HG02759 (cell line): Measurements from ENCODE around the gene GRM4.

Experiments used
- ATAC-seq: cut with Tn5 transposase; IDR thresholded peaks from one replicate; pipeline ENCODE4 v1.9.1; 2021; ENCODE audit warnings: mild to moderate bottlenecking, moderate library complexity; ENCODE audit not compliant: unreplicated experiment

Gene GRM4

DNA sequence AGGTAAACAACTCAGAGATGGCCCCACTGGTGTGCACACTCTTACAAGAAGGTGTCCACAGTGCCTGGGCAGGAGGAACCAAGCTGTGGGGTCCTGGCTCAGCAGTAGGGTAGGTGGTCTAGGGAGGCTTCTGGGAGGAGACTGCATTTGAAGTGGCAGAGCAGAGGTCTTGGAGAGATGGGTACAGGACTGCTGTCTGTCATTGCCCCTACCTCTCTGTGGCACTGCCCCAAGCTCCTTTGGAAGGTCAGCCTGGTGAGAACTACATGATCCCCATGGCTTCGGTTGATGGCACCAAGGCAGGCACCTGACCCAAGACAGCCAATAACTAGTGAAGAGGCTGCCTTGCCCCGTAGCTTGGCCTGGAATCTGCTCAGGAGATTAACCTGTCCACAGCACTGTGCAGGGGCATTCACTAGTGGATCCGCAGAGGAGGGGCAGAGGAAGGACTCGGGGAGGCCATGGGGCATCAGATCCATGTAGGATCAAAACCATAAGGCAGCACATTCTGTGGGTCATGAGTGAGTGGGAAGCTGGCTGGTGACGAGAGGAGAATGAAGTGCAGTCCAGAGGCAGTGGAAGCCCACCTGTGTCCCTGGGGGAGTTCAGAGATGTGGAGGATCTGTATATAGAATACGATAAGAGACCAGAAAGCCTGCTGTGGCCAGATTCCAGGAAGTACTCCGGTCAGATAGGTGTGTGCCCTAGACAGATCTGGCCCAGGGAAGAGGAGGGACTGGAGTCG, 162.0 kb downstream of the GRM4 start:
- no peak for ATAC-seq

- no peak for ATAC-seq
Measured at GRCh38 chr6:33983109-33983716, 162.7 kb downstream of the GRM4 start.

- no peak for ATAC-seq
Measured at GRCh38 chr6:33981861-33982260, 164.0 kb downstream of the GRM4 start.

DNA sequence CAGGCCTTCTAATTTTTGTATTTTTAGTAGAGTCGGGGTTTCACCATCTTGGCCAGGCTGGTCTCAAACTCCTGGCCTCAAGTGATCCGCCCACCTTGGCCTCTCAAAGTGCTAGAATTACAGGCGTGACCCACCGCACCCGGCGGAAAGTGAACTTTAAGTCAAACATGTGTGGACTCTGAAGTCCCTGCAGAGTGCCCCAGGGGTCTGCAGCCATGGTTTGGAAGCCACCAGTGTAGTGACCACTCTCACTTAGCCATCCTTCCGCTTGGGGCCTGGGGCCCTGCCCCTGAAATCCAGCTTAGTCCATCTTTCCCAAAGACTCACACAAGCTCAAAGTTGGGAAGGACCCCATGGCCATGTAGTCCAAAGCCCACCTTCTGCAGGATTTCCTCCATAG, 164.5 kb downstream of the GRM4 start:
- ATAC-seq, result no peak

DNA sequence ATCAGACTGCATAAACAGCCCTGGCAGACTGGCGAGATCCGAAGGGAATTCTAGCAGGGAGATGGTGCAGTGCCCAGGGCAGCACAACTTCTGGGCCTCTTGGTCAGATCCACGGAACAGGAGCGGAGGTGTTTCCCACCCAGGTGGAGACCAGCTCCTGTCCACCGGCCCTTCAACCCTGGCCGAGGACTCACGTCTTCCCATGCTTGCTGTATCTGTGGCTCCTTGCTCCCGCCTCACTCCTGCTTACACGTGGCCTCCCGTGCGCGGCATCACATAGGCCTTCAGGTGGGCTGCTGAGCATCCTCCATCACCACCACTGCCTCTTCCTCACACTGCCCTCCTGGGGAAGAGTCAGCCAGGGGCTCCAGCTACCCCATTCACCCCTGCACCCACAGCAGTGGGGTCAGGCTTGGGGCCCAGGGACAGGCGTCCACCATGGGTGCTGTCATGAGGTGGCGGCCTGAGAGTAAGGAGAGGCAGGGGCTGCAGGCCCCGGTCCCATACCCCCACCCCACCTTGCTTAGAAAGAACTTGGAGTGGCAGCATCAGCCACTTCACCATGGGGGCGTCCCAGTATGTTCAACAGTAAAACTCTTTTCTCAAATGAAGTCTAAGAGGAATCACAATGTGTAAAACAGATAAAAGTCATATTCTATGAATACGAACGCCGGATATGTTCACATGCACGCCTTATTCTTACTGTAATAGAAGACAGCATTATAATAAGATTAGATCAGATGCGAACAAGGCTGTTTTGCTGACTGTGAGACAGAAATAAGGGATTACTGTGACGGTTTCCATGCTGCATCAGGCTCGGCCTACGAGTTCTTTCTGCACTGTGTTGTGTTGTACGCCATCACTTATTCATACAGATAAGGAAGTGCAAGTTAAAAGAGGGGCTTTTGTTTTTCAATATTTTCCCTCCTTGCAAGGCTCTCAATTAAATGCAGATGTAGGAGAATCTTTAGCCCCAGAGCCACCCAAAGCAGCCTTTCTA, 165.4 kb downstream of the GRM4 start:
- ATAC-seq, result no peak

- ATAC-seq, result no peak
Measured at GRCh38 chr6:33979750-33980149, 166.1 kb downstream of the GRM4 start.

GRCh38 chr6:33978412-33979150, 167.3 kb downstream of the GRM4 start:
- ATAC-seq, result no peak

DNA sequence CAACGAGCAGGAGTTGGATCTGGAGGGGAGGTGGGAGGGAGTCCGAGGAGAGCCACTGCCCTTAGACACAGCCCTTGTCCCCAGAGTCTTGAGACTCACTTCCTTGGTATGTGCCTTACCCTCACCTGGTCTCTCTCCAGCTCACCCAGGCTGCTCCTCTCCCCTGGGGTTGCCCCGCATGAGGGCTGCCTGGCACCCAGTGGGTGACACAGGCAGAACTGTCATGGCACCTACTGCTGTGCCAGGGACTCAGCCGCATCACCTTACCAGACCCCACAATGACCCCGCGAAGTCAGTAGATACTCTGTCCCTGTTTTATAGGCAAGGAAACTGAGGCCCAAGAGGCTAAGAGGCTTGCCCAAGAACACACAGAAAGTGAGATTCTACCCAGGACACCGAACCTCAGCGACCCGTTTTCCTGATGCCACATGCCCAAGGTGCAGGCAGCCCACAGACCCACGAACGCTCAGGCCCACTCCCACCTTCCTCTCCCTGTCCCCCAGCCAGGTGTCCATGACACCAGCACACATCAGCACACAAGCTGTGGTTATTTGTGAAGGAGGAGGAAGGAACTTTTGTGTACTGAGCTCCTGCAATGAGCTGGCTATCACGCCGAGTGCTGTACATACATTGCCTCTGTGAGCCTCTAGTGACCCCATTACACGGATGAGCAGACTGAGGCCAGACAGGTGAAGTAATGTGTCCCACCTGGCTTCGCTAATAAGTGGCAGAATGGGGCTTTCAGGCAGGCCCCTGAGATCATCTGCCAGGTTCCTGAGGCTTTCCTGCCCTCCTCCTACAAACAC, 168.1 kb downstream of the GRM4 start:
- ATAC-seq, result no peak

- no peak for ATAC-seq
Measured at GRCh38 chr6:33976437-33977360, 169.2 kb downstream of the GRM4 start.

DNA sequence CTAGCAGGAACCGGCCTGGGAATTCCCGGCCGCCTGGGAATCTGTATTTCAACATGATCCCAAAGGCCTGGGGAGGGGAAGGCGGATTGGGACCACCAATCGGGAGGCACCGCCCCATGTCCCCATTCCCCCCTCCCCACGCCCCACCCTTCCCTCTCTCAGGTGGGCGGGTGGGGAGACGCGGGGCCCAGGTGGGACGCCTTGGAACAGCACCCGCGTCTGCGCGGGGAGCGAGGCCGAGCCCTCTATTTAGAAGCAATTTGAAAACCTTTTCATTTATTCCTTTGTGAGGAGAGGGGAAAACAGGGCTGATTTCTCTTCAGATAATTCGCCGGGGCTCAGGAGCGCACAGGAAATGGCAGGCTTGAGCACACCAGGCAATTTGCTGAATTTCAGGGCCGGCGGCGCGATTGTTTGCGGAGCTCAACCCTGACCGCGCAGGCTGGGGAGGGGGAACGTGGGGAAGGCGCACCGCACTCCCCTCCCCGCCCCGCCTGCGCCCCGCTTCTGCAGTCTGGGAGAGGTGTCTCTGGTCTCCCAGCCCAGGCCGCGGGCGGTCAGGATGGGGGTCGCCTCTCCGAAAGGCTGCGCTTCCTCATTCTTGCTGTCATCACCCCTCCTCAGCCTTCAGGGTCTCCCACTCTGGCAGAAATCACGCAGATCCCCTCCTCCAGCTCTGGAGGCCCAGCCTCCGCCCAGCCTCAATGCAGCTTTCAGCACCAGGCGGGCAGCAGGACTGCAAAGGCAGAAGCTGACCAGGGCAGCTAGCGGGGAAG, 170.0 kb downstream of the GRM4 start:
- no peak for ATAC-seq

GRCh38 chr6:33974471-33974870, 171.4 kb downstream of the GRM4 start:
- no peak for ATAC-seq

- no peak for ATAC-seq
Measured at GRCh38 chr6:33974030-33974429, 171.9 kb downstream of the GRM4 start.

GRCh38 chr6:33971580-33971979, 174.3 kb downstream of the GRM4 start:
- ATAC-seq, result no peak
